Gastroesophageal sphincter (tissue), 4 donors: ENCODE results near the gene DGKQ. TPM values are rescaled to one million over a fixed set of nuclear protein-coding genes. Genes with fewer than 3 reads are reported as not detected.

Source experiments
- ATAC-seq: fragments of 150-250 bp; one replicate; pipeline ENCODE4 v1.9.1; 2016; ENCODE audit warnings: mild to moderate bottlenecking, moderate library complexity
- H3K27ac ChIP-seq, 4 donors: fragments of 200-600 bp; sonication (generic) in 3 of 4; 1 replicate in 3 of 4; 2 replicates in 1 of 4; pipeline ENCODE4 v1.5.1; 2016 to 2019
- H3K27me3 ChIP-seq: fragments of 200-600 bp; sonication (generic); one replicate; pipeline ENCODE4 v1.5.1; 2019
- H3K36me3 ChIP-seq, 2 donors: fragments of 200-600 bp; sonication (generic); one replicate each; pipeline ENCODE4 v1.5.1; 2019; ENCODE audit warnings: control low read depth in 1 of 2
- H3K4me1 ChIP-seq, 3 donors: fragments of 200-600 bp; sonication (generic); 1 replicate in 2 of 3; 2 replicates in 1 of 3; pipeline ENCODE4 v1.5.1; 2016 to 2019; ENCODE audit warnings: control low read depth in 2 of 3
- H3K4me3 ChIP-seq, 2 donors: fragments of 200-600 bp; sonication (generic); one replicate each; pipeline ENCODE4 v1.5.1; 2019; ENCODE audit warnings: mild to moderate bottlenecking in 1 of 2, moderate library complexity in 1 of 2
- H3K9me3 ChIP-seq, 3 donors: fragments of 200-600 bp; sonication (generic); one replicate each; pipeline ENCODE4 v1.5.1; 2017 to 2019; ENCODE audit warnings: control low read depth in 2 of 3
- CTCF ChIP-seq, 4 experiments: fragments of 200-600 bp in 2 of 4; fragments of 450-650 bp in 2 of 4; sonication (generic) in 1 of 4; IDR thresholded peaks; one replicate each; pipeline ENCODE4 v1.5.1; 2017 to 2019; ENCODE audit warnings: antibody characterized with exemption in 4 of 4, mild to moderate bottlenecking in 2 of 4, moderate library complexity in 2 of 4
- EP300 ChIP-seq: sonication (generic); formaldehyde crosslinking; IDR thresholded peaks from one replicate; pipeline ENCODE4 v1.6.1; 2017; ENCODE audit warnings: antibody characterized with exemption, mild to moderate bottlenecking
- POLR2A ChIP-seq, 2 donors: fragments of 450-650 bp; IDR thresholded peaks; one replicate each; pipeline ENCODE4 v1.6.1; 2017; ENCODE audit warnings: antibody characterized with exemption in 2 of 2, mild to moderate bottlenecking in 2 of 2, moderate library complexity in 1 of 2
- POLR2AphosphoS5 ChIP-seq: sonication (generic); formaldehyde crosslinking; IDR thresholded peaks from one replicate; pipeline ENCODE4 v1.6.1; 2017; ENCODE audit warnings: antibody characterized with exemption
- WGBS, 2 donors: methylation state at CpG; one replicate each; pipeline ENCODE4 v1.1.5; 2018; ENCODE audit warnings: low coverage in 1 of 2; 5-methylcytosine and 5-hydroxymethylcytosine counted together
- total RNA-seq, 4 donors: library from RNA; depleted of rRNA; stranded (reverse); fragments of >200 nt; gene quantifications; one replicate each; pipeline ENCODE4 v1.1.0, GENCODE V29; 2016

The DGKQ gene
- total RNA-seq, 4 donors from 2014 or later = 7.5 to 13.5 (median 9.3) TPM

- ATAC-seq = no peak
- no peaks in the 10 kb centered on the region for H3K27me3 ChIP-seq
- no peak overlapping the region for H3K27ac ChIP-seq
These were observed 60.1 kb downstream of the DGKQ start for GRCh38 chr4:913280-913618.

GRCh38 chr4:912548-913279 is 60.7 kb downstream of the DGKQ start:
- TF ChIP-seq CTCF (IDR thresholded peaks at IDR 0.05) (no peak), POLR2A (IDR thresholded peaks at IDR 0.05) (no peak)
- no peaks in the 10 kb centered on the region for H3K9me3 ChIP-seq
- peaks cover 0 to 13% (median 0%) of the 10 kb centered on the region in 3 donors for H3K4me1 ChIP-seq
- H3K36me3 ChIP-seq = peaks cover 0 to 54% of the 10 kb centered on the region in 2 donors
- H3K27ac ChIP-seq = no peak overlapping the region
- ATAC-seq = no peak
- WGBS, 2 donors = 67 to 70% methylated on average over 7 to 13 of the region's 19 CpGs
- H3K27me3 ChIP-seq = no peaks in the 10 kb centered on the region
- no peak overlapping the region for H3K4me3 ChIP-seq

More at GRCh38 chr4:913280-913618, 60.1 kb downstream of the DGKQ start:
- peaks cover 0 to 13% (median 0%) of the 10 kb centered on the region in 3 donors for H3K4me1 ChIP-seq
- WGBS, 2 donors = 90 to 93% methylated on average over 4 of the region's 4 CpGs
- H3K36me3 ChIP-seq = peaks cover 0 to 48% of the 10 kb centered on the region in 2 donors
- no peaks in the 10 kb centered on the region for H3K9me3 ChIP-seq
- H3K4me3 ChIP-seq = no peak overlapping the region
- TF ChIP-seq POLR2AphosphoS5 (no peak), CTCF (IDR thresholded peaks at IDR 0.05) (no peak), POLR2A (IDR thresholded peaks at IDR 0.05) (no peak), EP300 (no peak)

- Histone ChIP-seq H3K9me3 (no peaks in the 10 kb centered on the region), H3K27me3 (no peaks in the 10 kb centered on the region), H3K27ac (no peak overlapping the region), H3K36me3 (peaks cover 0 to 61% of the 10 kb centered on the region in 2 donors), H3K4me3 (no peak overlapping the region), H3K4me1 (peaks cover 0 to 13% (median 0%) of the 10 kb centered on the region in 3 donors)
- WGBS, 2 donors = 87% methylated on average over 15 of the region's 29 CpGs; no CpG with 5 or more reads in 1 of the 2 donors
- no peak for TF ChIP-seq CTCF (IDR thresholded peaks at IDR 0.05)
- ATAC-seq = no peak
These were observed 61.4 kb downstream of the DGKQ start for GRCh38 chr4:911871-912490.

GRCh38 chr4:911221-911751 is 62.1 kb downstream of the DGKQ start:
- no peak for TF ChIP-seq POLR2A (IDR thresholded peaks at IDR 0.05)
- no peak for TF ChIP-seq EP300
- no peak for TF ChIP-seq CTCF (IDR thresholded peaks at IDR 0.05)
- TF ChIP-seq POLR2AphosphoS5 = no peak
- Histone ChIP-seq H3K4me3 (no peak overlapping the region), H3K9me3 (no peaks in the 10 kb centered on the region), H3K27me3 (no peaks in the 10 kb centered on the region), H3K36me3 (peaks cover 0 to 66% of the 10 kb centered on the region in 2 donors), H3K4me1 (peaks cover 0 to 13% (median 0%) of the 10 kb centered on the region in 3 donors), H3K27ac (no peak overlapping the region)
- WGBS, 2 donors = 100% methylated on average over 2 to 3 of the region's 23 CpGs
- no peak for ATAC-seq
